NCI-H2171 treated with DMSO at 0.1 percent for 48 hours (cell line): Measurements from ENCODE around the gene CYBB.
"Not testable (repeated sequence)": the region's sequence is repeated elsewhere in the genome, so short reads cannot be mapped to it uniquely, and the experiment has no call there.

ENCODE experiments used
- DNase-seq: peaks from one replicate; lab custom pipeline; 2025; lab: John Stamatoyannopoulos, UW

CYBB gene

DNA sequence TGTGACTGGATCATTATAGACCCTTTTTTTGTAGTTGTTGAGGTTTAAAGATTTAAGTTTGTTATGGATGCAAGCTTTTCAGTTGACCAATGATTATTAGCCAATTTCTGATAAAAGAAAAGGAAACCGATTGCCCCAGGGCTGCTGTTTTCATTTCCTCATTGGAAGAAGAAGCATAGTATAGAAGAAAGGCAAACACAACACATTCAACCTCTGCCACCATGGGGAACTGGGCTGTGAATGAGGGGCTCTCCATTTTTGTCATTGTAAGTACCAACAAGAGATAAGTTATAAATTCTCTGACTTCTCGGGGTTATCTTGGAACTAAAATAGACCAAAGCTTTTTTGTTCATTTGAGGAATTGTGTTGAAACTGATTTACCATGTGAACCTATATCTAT, at the start of gene CYBB:
TSS of gene CYBB (plus strand) at position 203 of the 400 bp plus-strand sequence. CDS start at position 222, 19 bp downstream.
- DNase-seq: no peak

DNA sequence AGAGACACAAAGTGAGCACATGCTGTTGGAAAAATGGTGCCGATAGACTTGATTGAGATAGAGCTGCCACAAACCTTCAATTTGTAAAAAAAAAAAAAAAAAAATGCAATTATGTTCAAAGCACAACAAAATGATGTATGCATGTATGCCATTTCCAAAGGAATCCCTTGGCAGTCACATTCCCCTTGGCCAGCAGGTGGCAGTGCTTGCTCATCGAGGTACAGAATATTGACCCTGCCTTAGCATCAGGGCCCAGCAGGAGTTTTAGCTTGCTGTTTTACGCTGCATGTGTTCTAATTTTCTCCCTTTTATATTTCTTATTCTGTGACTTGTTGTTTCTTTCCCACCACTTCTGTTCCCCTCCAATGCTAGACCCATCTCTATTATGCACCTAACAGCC, 34.5 kb upstream of the CYBB start:
- peak; percentile 53 for DNase-seq

DNA sequence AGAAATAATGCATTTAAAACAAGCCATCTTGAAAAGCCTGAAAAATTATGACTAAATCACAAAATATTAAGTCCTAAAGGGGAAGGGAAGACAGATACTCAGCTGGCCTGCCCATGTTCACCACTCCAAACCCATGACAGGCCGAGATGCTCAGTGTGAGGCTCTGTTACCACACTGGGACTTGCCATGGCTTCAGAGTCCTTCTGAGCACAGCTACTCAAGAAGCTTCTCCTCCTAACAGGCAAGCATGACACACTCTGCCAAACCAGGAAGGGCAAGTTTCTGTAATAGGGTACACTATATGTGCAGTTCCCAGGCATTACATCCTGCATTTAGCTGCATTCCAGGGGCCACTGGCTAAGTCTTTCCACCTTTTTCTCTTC, 34.0 kb upstream of the CYBB start:
- no peak for DNase-seq

DNA sequence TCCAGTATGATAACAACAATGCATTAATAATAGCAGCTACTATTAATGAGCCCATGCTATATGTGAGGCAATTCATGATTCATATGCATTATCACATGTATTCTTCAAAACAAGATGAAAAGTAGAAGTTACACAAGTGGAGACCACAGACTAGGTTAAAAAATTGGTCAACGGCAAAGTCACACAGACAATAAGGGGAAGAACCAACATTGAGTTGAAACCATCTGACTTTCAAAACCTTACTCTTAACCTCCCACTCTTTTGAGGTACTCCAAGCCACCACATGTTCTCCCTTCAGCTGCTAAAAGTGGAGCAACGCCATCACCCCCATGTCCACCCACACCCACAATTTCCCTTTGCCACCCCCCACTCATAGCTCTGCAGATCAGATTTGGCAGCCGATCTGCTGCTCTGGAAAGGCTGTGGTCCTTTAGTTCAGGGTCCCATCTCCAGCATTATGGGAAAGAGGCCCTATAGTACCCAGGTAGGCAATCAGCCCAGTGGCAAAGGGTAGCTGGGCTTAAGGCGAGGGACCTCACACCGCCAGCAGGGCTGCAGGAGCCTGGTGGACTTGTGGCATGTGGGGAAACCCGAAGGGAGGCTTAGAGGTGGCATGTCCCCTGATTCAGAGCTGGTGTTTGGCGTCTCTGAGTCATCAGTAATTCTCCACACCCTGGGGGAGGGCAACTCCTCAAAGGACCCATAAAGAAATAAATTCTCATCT, 33.5 kb upstream of the CYBB start:
- no peak for DNase-seq

DNA sequence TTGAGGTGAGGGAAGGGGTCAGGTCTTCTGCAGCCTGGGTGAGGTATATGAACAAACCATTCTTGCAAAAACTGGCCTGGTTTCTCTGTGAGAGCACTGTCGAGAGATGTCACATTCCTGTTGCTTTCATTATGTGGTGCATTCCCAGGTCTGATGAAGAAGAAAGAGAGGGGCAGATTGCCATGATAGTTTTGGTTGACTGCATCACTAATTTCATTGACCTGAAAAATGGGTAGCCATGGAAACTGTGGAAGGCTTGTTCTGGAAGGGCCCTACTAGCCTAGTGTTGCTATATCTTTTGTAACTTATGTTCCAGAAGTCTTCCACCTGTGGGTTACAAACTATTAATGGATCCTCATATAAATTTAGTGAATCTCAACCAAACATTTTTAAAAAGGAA, 32.9 kb upstream of the CYBB start:
- no peak for DNase-seq

DNA sequence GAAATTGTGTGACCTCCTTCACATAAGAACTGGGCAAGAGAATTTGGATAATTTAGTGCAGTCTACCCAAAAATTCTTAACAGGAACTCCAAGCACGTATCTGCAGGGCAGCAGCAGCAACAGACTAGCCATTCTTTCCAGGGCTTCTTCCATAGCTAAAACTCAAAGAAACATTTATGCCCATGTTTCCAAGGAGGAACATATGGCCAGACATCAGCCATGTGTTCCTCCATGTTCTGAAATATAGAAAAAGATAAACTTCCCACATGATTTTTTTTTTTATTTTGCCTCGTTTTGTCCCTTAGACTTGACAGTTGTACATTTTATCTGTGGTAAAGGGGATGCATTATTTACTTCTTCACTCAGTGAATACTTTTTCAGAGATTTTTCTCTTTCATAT, 27.6 kb upstream of the CYBB start:
- DNase-seq: no peak

DNA sequence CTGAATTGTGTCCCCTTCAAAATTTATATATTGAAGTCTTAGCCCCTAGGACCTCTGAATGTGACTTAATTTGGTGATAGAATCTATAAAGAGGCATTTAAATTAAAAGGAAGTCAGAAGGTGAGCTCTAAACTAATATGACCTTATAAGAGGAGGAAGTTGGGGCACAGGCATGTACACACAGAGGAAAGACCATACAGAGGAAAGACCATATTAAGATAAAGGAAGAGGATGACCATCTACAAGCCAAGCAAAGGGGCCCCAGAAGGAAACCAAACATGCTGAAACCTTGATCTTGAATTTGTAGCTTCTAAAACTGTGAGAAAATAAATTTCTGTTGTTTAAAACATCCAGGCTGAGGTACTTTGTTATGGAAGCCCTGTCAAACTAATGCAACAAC, 26.9 kb upstream of the CYBB start:
- DNase-seq: no peak

DNA sequence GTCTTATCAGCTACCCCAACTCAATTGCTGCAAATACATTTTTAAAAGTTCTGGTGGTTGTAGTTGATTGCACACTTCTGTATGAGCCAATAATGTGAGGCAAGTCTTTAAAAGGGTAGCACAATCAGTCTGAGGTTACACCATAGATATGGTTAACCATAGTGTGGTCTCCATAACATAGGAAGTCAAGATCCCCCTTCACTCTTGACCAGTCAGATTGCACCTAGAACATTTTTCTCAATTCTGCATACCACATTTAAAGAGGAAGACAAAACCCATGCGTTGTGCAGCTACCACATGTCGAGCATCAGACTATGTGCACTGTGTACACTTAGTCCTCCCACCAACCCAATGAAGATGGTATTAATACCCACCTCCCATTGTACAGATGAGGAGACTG, 26.5 kb upstream of the CYBB start:
- DNase-seq: no peak

DNA sequence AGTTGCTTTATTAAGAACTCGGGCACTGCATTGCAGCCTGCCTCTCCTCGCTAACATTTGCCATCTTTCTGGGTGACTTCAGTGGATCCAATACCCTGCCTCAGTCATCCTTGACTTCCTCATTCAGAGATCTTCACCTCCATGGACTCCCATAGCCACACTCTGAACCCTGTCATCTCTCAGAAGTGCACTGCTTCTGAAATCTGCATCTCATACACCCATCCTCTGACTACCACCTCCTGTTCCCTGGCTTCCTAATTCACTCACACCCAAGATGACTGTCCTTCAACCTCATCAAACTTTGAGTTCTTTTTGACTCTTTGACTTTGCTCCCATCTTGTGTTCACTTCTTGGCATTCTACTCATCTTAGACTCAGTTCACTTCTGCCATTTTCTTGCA, 25.3 kb upstream of the CYBB start:
- no peak for DNase-seq

DNA sequence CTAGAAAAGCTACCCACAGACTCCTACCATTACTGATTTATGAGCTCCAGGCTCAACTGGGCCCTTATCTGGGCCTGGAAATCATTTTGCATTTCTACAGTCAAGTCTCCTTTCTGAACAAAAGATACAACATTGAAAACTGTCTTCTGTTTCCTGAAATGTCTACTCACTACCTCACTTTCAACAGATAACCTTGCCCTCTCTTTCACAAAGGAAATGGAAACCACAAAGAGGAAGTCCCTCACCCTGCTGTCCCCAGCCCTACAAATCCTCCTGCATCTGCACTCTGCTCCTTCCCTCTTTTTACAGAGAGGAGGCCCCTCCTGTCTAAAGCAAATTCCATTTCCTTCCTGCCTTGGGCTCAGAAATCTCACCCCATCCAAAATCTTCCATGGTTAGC, 24.8 kb upstream of the CYBB start:
- DNase-seq: no peak

DNA sequence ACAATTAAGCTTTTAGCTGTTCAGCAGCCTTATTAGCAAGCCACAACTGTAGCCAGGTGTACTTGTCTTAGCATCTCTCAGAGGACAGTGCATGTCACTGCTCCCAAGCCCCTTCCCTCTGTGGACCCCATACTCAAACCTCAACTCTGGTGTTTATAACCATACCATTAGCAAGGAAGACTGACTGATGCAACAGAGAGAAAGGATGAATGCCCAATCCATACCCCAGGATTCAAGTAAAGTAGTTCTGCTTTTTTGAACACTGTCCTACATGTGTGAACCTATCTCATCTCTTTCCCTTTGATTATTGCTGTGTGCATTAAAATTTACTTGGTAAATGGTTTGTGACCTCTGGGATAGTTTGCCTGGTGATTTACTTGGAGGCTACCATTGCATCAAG, 22.8 kb upstream of the CYBB start:
- no peak for DNase-seq

DNA sequence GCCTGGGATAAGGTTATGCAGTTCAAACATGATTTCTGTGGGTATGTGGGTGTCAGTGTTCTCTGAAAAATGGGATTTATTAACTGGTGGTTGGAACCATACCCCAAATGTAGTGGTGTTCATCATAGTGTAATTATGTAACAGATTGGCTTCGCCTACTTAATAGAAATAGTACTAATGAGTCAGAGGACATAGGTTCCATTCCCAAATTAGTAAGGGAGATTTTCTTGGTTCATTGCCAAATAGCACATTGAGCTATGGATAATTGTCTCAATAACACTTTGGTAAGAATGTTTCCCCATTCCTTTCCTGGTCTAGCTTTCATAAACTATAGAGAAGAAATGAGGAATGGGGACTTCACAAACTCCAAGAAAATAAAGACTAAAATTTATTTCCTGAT, 20.5 kb upstream of the CYBB start:
- no peak for DNase-seq

DNA sequence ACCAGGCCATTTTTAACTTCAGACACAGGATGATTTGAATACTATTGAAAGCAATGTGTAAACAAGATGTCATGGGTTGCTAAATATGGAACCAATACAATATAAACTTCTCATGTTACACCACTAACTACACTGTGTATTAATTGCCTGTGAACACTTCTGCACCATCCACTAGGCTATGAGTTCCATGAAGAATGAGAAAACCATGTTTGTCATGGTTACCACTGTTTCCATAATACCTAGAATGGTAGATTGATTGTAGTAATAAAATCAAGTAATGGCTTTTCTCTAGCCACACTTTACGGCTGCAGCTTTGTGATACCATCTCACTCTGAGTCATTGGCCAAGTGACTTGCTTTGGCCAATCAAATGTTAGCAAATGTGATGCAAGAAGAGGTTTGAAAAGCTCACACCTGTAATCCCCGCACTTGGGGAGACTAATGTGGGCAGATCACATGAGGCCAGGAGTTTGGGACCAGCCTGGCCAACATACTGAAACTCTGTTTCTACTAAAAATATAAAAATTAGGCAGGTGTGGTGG, 19.9 kb upstream of the CYBB start:
- no peak for DNase-seq

DNA sequence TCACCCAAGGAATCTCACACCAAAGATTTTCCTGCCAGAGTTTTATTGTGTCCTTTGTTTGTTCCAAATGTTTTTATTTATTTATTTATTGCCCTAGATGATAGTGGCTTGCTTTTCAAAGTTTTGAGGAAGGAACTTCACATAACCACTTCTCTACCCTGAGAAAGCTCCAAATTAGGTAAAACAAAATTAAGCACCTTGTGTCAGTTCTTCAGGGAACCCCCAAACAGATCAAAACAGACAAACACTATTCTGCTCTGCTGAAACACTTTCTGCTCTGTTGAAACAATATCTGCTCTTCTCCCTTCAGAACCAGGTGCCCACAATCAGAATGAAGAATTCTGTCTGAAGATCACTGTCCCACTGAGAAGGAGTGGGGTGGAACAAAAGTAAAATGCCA, 16.5 kb upstream of the CYBB start:
- DNase-seq: no peak

DNA sequence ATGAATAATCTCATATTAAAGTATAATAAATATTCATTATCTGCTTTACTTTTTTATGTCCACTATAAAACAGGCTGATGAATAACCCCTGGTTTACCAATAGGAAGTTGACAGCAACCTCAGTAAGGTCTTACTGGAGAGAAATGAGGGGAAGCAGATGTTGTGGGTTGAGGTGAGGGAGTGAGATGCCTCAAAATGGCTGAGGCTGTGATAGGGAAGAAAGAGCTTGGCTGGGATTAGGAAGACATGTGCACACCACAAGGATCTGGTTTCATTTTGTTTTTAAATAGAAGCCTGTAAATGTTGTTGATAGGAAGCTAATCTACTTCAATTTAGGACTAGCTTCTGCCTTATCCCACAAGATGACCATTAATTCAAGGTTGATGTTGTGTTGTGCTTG, 14.4 kb upstream of the CYBB start:
- peak; percentile 40 for DNase-seq

DNA sequence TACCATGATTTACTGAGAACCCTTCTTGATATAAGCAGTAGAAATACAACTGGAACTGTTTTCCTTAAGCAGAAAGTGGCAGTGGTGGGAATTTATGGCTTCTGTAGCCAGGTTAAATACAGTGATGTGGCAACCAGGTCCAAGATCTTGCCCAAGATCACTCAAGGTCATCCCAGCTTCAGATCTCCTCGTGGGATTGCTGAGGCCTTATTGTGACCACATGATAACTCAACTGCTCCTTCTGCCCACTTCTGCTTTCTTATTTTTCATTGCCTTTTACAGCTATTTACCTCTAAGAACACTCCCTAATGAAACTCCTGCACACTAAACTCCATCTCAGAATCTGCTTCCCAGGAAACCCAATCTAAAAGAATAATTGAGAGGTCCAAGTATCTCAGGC, 12.4 kb upstream of the CYBB start:
- DNase-seq: no peak

DNA sequence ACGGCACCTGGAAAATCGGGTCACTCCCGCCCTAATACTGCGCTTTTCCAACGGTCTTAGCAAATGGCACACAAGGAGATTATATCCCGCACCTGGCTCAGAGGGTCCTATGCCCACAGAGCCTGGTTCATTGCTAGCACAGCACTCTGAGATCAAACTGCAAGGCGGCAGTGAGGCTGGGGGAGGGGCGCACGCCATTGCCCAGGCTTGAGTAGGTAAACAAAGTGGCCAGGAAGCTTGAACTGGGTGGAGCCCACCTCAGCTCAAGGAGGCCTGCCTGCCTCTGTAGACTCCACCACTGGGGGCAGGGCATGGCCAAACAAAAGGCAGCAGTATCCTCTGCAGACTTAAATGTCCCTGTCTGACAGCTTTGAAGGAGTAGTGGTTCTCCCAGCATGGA, 11.0 kb upstream of the CYBB start:
- not testable (repeated sequence) for DNase-seq

DNA sequence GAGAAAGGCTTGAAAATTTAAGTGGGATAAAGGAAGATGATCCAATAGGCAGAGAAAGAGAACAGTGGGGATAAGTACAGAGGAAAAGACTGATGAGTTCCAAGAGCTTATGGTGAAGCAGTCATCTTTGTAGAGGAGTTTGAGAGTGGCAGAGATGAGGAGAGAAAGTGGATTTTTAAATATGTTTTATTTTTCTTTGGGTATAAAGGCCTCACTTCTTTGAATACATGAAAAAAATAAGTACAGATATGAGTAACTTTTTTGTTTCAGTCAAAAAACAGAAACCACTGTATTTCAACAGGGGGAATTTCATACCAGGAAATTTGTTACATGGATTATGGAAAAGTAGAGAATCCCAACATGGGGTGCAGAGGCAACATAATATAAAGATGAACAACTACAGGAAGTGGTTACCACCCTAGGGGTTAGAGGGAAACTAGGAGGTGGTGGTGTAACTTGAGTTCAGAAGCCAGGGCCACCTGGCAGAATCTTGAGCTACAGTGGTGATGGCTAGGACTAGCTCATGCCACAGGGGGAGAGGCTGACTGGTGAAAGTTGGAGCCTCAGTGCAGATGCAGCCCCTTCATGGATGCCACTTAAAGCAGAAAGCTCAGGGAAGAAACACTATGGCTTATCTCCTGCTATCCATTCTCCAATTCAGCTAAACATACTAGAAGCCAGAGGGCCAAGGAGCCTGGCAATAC, 3.4 kb upstream of the CYBB start:
- DNase-seq: no peak

DNA sequence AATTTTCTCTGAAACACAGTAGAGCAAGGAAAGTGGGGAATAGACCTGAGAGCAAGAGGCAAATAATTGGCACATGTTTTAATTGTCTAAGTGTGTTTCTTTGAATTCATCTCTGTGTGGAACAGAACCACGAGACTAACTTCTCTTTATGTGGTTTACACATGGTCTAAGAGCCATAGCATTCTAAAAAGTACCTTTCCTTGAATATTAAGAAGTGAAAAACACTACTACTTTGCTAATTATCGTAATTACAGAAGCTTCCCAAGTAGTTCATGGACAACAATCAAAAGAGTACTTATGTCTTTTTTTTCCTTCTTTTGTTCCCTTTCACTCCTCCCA, 2.9 kb upstream of the CYBB start:
- no peak for DNase-seq

DNA sequence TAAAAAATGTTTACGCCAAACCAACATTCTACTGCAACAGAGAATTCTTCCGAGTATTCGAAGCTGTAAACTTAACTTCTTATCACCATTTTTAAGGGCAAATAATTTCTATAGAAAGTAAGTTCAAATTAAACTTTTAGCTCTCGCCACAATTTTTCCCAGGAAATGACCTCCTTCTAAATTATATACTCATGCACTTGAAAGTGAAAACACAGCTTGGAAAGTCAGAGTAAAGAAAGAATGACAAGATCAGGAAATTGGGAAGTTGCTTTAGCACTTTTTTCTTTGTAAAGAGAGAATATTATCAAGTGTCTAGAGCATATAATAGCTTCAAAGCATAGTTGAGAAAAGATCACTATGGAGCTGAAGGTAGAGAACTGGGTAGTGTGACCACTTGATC, 1.2 kb downstream of the CYBB start:
- DNase-seq: no peak

DNA sequence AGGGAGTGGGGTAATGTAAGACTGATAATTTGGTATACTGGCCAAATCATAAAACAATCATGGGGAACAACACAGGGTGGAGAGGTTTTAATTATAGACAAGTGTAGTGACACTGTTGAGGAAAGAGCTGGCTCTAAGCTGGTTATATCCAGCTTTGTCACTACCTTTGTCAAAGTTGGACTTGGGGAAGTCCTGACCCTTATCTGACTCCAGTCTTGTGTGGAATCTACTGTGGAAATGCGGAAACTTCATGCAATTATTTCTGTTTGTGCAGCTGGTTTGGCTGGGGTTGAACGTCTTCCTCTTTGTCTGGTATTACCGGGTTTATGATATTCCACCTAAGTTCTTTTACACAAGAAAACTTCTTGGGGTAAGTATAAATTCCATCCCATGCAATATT, 2.0 kb downstream of the CYBB start:
- DNase-seq: no peak

DNA sequence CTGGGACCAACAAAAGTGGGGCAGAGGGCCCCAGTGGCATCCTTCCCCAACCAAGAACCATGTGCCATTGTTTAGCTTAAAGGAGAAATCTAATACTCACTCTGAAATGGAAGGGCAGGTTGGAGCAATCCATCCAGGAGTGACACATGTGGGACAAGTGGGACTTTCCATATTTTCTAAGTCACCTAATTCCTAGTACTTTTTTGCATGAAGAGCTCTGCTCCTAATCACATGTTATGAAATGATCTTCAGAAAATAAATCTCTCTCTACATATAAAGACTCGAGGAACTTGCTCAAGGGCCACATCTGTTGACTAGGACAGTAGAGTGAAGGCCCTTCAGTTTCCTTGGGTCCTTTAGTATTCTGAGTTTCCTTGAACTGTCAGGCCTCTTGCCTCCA, 2.5 kb downstream of the CYBB start:
- DNase-seq: no peak

DNA sequence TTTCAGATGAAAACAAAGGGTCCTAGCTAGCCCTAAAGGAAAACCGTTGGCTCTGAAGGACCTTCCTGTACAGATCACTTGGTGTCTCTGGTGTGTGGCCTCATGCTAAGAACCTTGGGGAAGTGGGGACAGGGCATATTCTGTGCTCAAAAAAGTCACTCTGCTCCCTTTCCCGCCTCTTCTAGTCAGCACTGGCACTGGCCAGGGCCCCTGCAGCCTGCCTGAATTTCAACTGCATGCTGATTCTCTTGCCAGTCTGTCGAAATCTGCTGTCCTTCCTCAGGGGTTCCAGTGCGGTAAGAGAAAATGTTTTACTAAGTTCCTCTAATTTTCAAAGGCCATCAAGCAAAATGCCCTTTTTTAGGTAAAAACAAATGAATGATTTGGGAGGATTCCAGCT, 3.4 kb downstream of the CYBB start:
- DNase-seq: no peak

DNA sequence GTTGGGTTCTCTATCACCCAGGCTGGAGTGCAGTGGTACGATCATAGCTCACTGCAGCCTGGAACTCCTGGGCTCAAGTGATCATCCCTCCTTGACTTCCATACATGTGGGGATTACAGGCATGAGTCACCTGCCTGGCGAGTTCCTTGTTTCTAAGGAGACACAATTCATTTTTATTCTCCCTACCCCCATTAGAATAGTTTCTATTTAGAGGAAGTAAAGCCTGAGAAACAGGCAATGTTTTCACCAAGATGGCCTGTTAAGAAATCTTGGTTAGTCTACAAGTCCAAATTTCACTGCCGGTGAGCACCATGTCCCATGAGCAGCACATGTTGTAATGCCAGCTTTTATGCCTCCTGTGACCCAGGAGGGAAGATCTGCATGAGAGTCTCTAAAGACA, 5.7 kb downstream of the CYBB start:
- DNase-seq: no peak
